Tibial artery (tissue), 4 donors: ENCODE measurements around the gene GPR3.

Experiments used
- DNase-seq, 2 donors: peaks; one replicate each; pipeline ENCODE4 v3.0.0-alpha.2; 2019
- H3K27ac ChIP-seq, 2 donors: fragments of 200-600 bp; sonication (generic) in 1 of 2; 1 replicate in 1 of 2; 2 replicates in 1 of 2; pipeline ENCODE4 v1.5.1; 2018 to 2019; ENCODE audit warnings: mild to moderate bottlenecking in 1 of 2
- H3K27me3 ChIP-seq, 2 donors: fragments of 200-600 bp; sonication (generic) in 1 of 2; one replicate each; pipeline versions ENCODE4 v1.5.1 to v1.6.0; 2016 to 2019
- H3K36me3 ChIP-seq, 3 donors: fragments of 200-600 bp; sonication (generic) in 2 of 3; one replicate each; pipeline ENCODE4 v1.5.1; 2016 to 2019; ENCODE audit warnings: mild to moderate bottlenecking in 2 of 3
- H3K4me1 ChIP-seq, 4 donors: fragments of 200-600 bp; sonication (generic) in 2 of 4; 1 replicate in 3 of 4; 2 replicates in 1 of 4; pipeline ENCODE4 v1.5.1; 2016 to 2019
- H3K4me3 ChIP-seq, 2 donors: fragments of 200-600 bp; sonication (generic) in 1 of 2; 1 replicate in 1 of 2; 2 replicates in 1 of 2; pipeline ENCODE4 v1.5.1; 2018 to 2019; ENCODE audit warnings: mild to moderate bottlenecking in 2 of 2
- H3K9me3 ChIP-seq, 3 donors: fragments of 200-600 bp; sonication (generic) in 1 of 3; one replicate each; pipeline ENCODE4 v1.5.1; 2016 to 2019
- CTCF ChIP-seq, 2 experiments: fragments of 200-600 bp in 1 of 2; fragments of 450-650 bp in 1 of 2; IDR thresholded peaks; one replicate each; pipeline ENCODE4 v1.5.1; 2017 to 2019; ENCODE audit warnings: antibody characterized with exemption in 2 of 2, mild to moderate bottlenecking in 1 of 2, moderate library complexity in 1 of 2
- intact Hi-C: fragments of 100-400 bp; cut with DNase I; formaldehyde crosslinking; loops from one replicate; pipeline ENCODE4 v1.15.0; 2023; ENCODE audit warnings: low total_unique reads

GPR3 gene

GRCh38 chr1:27372022-27372807, 20.2 kb upstream of the GPR3 start:
- no peak for DNase-seq
- Histone ChIP-seq H3K4me3 (no peak overlapping the region), H3K27me3 (no peaks in the 10 kb centered on the region), H3K27ac (no peak overlapping the region), H3K4me1 (peaks cover 0 to 26% (median 10%) of the 10 kb centered on the region in 4 donors), H3K9me3 (no peaks in the 10 kb centered on the region), H3K36me3 (no peaks in the 10 kb centered on the region)
- TF ChIP-seq CTCF (IDR thresholded peaks at IDR 0.05): no peak
- intact Hi-C loops: no loop called here

GRCh38 chr1:27372808-27373690, 19.4 kb upstream of the GPR3 start:
- peaks cover 0 to 24% (median 1%) of the 10 kb centered on the region in 4 donors for H3K4me1 ChIP-seq
- H3K27ac ChIP-seq: no peak overlapping the region
- intact Hi-C loops: no loop called here
- no peaks in the 10 kb centered on the region for H3K27me3 ChIP-seq
- H3K9me3 ChIP-seq: no peaks in the 10 kb centered on the region
- no peak for TF ChIP-seq CTCF (IDR thresholded peaks at IDR 0.05)
- no peak overlapping the region for H3K4me3 ChIP-seq
- no peaks in the 10 kb centered on the region for H3K36me3 ChIP-seq
- no peak for DNase-seq

GRCh38 chr1:27374362-27375086, 17.9 kb upstream of the GPR3 start, which contains the start of gene FCN3:
Gene FCN3, minus strand, starts transcription at chr1:27374824. Its CDS starts 6 bp downstream, at chr1:27374818.
- intact Hi-C loops: no loop called here
- no peak within 1 kb of the TSS for H3K27ac ChIP-seq

GRCh38 chr1:27377760-27378495, 14.5 kb upstream of the GPR3 start:
- Histone ChIP-seq H3K4me1 (peaks cover 0 to 36% (median under 1%) of the 10 kb centered on the region in 4 donors), H3K27me3 (peaks cover 0 to 7% of the 10 kb centered on the region in 2 donors), H3K27ac (peak overlapping the region in 1 of 2 donors; percentile 27), H3K4me3 (no peak overlapping the region), H3K9me3 (no peaks in the 10 kb centered on the region), H3K36me3 (no peaks in the 10 kb centered on the region)
- intact Hi-C loops: no loop called here
- TF ChIP-seq CTCF (IDR thresholded peaks at IDR 0.05): no peak
- DNase-seq: no peak

More at GRCh38 chr1:27374362-27375086, 17.9 kb upstream of the GPR3 start, which contains the start of gene FCN3:
- no peaks in the 10 kb centered on the region for H3K9me3 ChIP-seq
- peaks cover 0 to 21% (median 0%) of the 10 kb centered on the region in 4 donors for H3K4me1 ChIP-seq
- no peak for DNase-seq
- no peak within 1 kb of the TSS for H3K4me3 ChIP-seq
- no peaks in the 10 kb centered on the region for H3K27me3 ChIP-seq
- no peaks in the 10 kb centered on the region for H3K36me3 ChIP-seq
- TF ChIP-seq CTCF (IDR thresholded peaks at IDR 0.05): no peak
